Measurements from ENCODE around the gene NRARP. TPM values are rescaled to one million over a fixed set of nuclear protein-coding genes. Genes with fewer than 3 reads are reported as not detected.

Gene NRARP
- total RNA-seq, 2 experiments from 2014 or later = 0.96 to 1.4 TPM

DNA sequence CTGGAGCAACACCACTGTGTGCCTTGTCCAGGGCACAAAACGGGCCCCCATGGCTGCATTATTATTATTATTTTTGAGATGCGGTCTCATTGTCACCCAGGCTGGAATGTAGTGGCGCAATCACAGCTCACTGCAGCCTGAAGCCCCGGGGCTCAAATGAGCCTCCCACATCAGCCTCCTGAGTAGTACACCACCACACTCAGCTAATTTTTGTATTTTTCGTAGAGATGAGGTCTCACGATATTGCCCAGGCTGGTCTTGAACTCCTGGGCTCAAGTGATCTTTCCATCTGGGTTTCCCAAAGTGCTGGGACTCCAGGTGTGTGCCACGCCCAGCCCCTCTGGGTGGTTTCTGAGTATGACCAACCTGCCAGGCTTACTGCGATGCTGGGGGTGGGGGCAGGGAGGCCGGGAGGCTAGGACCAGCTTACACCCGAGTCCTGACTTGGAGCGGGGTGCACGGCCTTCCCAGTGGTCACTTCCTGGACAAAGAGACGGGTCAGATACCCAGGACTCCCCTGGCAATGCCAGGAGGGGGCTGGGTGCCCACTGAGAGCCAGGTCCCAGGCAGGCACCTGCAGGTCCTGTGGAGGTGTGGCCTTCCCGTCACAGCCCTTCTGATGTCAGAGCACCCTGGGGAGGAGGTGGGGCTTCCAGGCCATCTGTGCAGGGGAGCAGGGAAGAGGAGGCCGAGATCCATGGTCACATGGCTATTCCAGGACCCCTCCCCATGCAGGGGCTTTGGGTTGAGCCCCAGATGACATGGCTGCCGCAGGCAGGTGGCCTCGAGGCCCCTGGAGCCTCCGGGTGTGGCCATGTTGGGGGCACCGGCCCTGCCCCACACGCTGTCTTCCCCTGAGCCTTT lies 8.3 kb upstream of the NRARP start:
- intact Hi-C loops (cut with DNase I, micrococcal nuclease) = no loop called here
- ChIA-PET POLR2A (no interaction called here), CTCF (no interaction called here)
- Histone ChIP-seq H3K9me3 (ENCODE audit: control insufficient read depth in 1 of 2, insufficient read depth in 1 of 2, low read length in 2 of 2) (no peaks in the 10 kb centered on the region), H3K27ac (ENCODE audit: low read depth in 1 of 2, low read length in 2 of 2) (no peak overlapping the region), H3K4me1 (ENCODE audit: insufficient read depth, low read length) (peaks cover 29% of the 10 kb centered on the region), H3K4me3 (ENCODE audit: low read length) (no peak overlapping the region), H3K36me3 (ENCODE audit: insufficient read depth, low read length) (no peaks in the 10 kb centered on the region), H3K27me3 (ENCODE audit: control insufficient read depth in 1 of 2, insufficient read depth in 2 of 2, low read length in 2 of 2) (peaks cover 5 to 8% of the 10 kb centered on the region in 2 experiments)
- no peak for ATAC-seq (ENCODE audit: poor library complexity)
- H3K4me3 Mint-ChIP-seq = no peak overlapping the region
- peak in 1 of 14 experiments; percentile 30 for DNase-seq
- TF ChIP-seq, protein P1, sequence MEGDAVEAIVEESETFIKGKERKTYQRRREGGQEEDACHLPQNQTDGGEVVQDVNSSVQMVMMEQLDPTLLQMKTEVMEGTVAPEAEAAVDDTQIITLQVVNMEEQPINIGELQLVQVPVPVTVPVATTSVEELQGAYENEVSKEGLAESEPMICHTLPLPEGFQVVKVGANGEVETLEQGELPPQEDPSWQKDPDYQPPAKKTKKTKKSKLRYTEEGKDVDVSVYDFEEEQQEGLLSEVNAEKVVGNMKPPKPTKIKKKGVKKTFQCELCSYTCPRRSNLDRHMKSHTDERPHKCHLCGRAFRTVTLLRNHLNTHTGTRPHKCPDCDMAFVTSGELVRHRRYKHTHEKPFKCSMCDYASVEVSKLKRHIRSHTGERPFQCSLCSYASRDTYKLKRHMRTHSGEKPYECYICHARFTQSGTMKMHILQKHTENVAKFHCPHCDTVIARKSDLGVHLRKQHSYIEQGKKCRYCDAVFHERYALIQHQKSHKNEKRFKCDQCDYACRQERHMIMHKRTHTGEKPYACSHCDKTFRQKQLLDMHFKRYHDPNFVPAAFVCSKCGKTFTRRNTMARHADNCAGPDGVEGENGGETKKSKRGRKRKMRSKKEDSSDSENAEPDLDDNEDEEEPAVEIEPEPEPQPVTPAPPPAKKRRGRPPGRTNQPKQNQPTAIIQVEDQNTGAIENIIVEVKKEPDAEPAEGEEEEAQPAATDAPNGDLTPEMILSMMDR (IDR thresholded peaks at IDR 0.05) = no peak
- H3K4me1 Mint-ChIP-seq (ENCODE audit: low read depth) = peaks cover 4% of the 10 kb centered on the region
- H3K36me3 Mint-ChIP-seq (ENCODE audit: low read depth) = no peaks in the 10 kb centered on the region
- no peaks in the 10 kb centered on the region for H3K9me3 Mint-ChIP-seq
- H3K27me3 Mint-ChIP-seq = no peaks in the 10 kb centered on the region
- no peak overlapping the region for H3K27ac Mint-ChIP-seq

DNA sequence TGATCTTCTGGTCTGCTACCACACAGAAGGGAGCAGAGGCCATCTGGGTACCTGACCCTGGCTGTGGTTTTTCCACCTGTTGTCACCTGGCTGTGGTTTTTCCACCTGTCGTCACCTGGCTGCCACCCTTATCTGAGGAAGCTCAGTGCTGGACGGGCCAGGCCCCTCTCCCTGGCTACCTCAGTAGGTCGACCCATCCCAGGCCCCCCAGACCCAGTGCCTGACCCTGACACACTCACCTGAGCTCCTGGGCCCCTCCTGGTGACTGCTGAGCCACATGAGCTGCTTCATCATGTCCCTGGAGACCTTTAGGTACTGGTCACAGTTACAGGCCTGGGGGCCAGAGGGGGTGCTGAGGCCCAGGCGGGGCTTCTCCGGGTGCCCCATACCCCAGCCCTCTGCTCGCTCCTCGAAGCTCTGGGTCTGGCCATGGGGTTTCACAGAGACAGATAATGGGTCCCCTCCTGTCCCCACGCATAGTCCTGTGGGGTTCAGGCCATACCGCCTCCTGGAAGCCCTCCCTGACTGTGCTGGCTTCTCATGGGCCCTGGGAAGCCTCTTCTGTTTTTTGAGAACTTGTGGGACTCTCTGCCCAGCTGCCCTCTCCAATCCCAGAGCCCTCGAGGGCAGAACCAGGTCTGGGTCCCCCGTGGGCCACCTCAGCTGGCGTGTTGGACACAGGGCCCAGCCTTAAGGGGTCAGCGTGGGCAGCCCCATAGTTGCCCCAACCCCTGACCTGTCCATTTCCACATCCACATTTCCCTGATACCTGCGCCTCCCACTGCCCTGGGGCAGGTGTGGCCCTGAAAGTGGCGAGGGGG lies 7.5 kb upstream of the NRARP start:
- Mint-ChIP-seq H3K36me3 (ENCODE audit: low read depth) (no peaks in the 10 kb centered on the region), H3K27ac (no peak overlapping the region), H3K27me3 (no peaks in the 10 kb centered on the region), H3K4me3 (no peak overlapping the region), H3K4me1 (ENCODE audit: low read depth) (peaks cover 6% of the 10 kb centered on the region), H3K9me3 (no peaks in the 10 kb centered on the region)
- Histone ChIP-seq H3K36me3 (ENCODE audit: insufficient read depth, low read length) (no peaks in the 10 kb centered on the region), H3K4me1 (ENCODE audit: insufficient read depth, low read length) (peaks cover 36% of the 10 kb centered on the region), H3K9me3 (ENCODE audit: control insufficient read depth in 1 of 2, insufficient read depth in 1 of 2, low read length in 2 of 2) (no peaks in the 10 kb centered on the region), H3K27ac (ENCODE audit: low read depth in 1 of 2, low read length in 2 of 2) (no peak overlapping the region), H3K27me3 (ENCODE audit: control insufficient read depth in 1 of 2, insufficient read depth in 2 of 2, low read length in 2 of 2) (no peaks in the 10 kb centered on the region), H3K4me3 (ENCODE audit: low read length) (no peak overlapping the region)
- peak in 1 of 14 experiments; percentile 15 for DNase-seq
- CTCF ChIA-PET = no interaction called here
- no peak for ATAC-seq (ENCODE audit: poor library complexity)
- TF ChIP-seq, protein P1 (IDR thresholded peaks at IDR 0.05) = no peak
- intact Hi-C loops (cut with DNase I, micrococcal nuclease) = no loop called here
- POLR2A ChIA-PET = interaction anchor here (0.5 kb wide), 1 partner anchor 11 kb away, joined by 3 read pairs; no protein-coding TSS in a partner anchor

DNA sequence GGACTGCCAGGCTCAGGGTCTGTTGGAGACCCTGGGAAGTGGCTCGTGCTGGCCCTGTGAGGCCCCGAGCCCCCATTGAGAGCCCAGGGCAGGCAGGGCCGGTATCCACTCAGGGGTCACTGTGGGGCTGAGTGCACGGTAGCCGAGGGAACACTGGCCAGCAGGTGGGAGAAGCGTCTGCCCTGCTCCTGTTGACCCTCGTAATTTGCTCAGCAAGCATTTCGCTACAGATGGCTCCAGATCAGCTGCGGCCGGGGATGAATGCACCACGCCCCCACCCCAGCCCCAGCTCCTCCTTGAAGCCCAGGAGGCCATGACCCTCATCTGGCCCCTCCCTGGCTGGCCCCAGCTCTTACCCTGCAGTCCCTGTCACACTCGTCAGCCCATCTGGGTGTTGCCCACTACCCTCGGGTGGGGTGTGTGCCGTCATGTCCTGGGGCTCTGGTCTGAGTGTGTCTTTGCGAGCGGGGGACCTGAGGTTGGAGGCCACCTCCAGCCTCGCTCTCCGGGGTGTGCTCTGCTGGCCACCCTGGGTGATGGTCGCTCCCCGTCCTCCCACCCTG lies 6.1 kb upstream of the NRARP start:
- CTCF ChIA-PET = no interaction called here

More for the DNA sequence above, 6.1 kb upstream of the NRARP start:
- ATAC-seq (ENCODE audit: poor library complexity) (no peak), DNase-seq (peak in 1 of 14 experiments; percentile 26)
- Histone ChIP-seq H3K4me3 (ENCODE audit: low read length) (no peak overlapping the region), H3K9me3 (ENCODE audit: control insufficient read depth in 1 of 2, insufficient read depth in 1 of 2, low read length in 2 of 2) (peaks cover 0 to 3% of the 10 kb centered on the region in 2 experiments), H3K27me3 (ENCODE audit: control insufficient read depth in 1 of 2, insufficient read depth in 2 of 2, low read length in 2 of 2) (no peaks in the 10 kb centered on the region), H3K4me1 (ENCODE audit: insufficient read depth, low read length) (peaks cover 40% of the 10 kb centered on the region), H3K36me3 (ENCODE audit: insufficient read depth, low read length) (no peaks in the 10 kb centered on the region), H3K27ac (ENCODE audit: low read depth in 1 of 2, low read length in 2 of 2) (no peak overlapping the region)
- TF ChIP-seq, protein P1 (IDR thresholded peaks at IDR 0.05) = no peak
- Mint-ChIP-seq H3K27ac (no peak overlapping the region), H3K36me3 (ENCODE audit: low read depth) (no peaks in the 10 kb centered on the region), H3K27me3 (no peaks in the 10 kb centered on the region), H3K4me1 (ENCODE audit: low read depth) (peaks cover 6% of the 10 kb centered on the region), H3K9me3 (no peaks in the 10 kb centered on the region), H3K4me3 (no peak overlapping the region)
- intact Hi-C loops (cut with DNase I, micrococcal nuclease) = no loop called here
- POLR2A ChIA-PET = no interaction called here
